Measurements from ENCODE around the gene RPAP3. TPM values are rescaled to one million over a fixed set of nuclear protein-coding genes. Genes with fewer than 3 reads are reported as not detected.

Gene RPAP3
- total RNA-seq, 1 donor from 2014 or later: 19.9 TPM

- intact Hi-C loops (cut with DNase I): no loop called here
- peak overlapping the region; percentile 78 for H3K27ac ChIP-seq
- DNase-seq (no peak), ATAC-seq (no peak)
- TF ChIP-seq CTCF (IDR thresholded peaks at IDR 0.05): no peak
- no peaks in the 10 kb centered on the region for H3K36me3 ChIP-seq
- no peaks in the 10 kb centered on the region for H3K27me3 ChIP-seq
- H3K4me1 ChIP-seq: peaks cover 51% of the 10 kb centered on the region
- H3K9me3 ChIP-seq: no peaks in the 10 kb centered on the region
- no peak overlapping the region for H3K4me3 ChIP-seq
Observed at GRCh38 chr12:47736216-47736615, 30.4 kb upstream of the RPAP3 start.

- Histone ChIP-seq H3K4me3 (no peak overlapping the region), H3K4me1 (peaks cover 45% of the 10 kb centered on the region), H3K9me3 (no peaks in the 10 kb centered on the region), H3K27ac (peak overlapping the region; percentile 78), H3K36me3 (no peaks in the 10 kb centered on the region), H3K27me3 (no peaks in the 10 kb centered on the region)
- ATAC-seq: no peak
- intact Hi-C loops (cut with DNase I): no loop called here
- TF ChIP-seq CTCF (IDR thresholded peaks at IDR 0.05): no peak
- no peak for DNase-seq
Observed at GRCh38 chr12:47735649-47736048, 29.8 kb upstream of the RPAP3 start.

- TF ChIP-seq CTCF (IDR thresholded peaks at IDR 0.05): no peak
- Histone ChIP-seq H3K4me3 (no peak overlapping the region), H3K36me3 (no peaks in the 10 kb centered on the region), H3K4me1 (peaks cover 38% of the 10 kb centered on the region), H3K9me3 (no peaks in the 10 kb centered on the region), H3K27me3 (no peaks in the 10 kb centered on the region), H3K27ac (peak overlapping the region; percentile 78)
- intact Hi-C loops (cut with DNase I): no loop called here
- DNase-seq (no peak), ATAC-seq (no peak)
Observed at GRCh38 chr12:47734725-47735480, 29.1 kb upstream of the RPAP3 start.

GRCh38 chr12:47733142-47733541 lies 27.3 kb upstream of the RPAP3 start:
- H3K9me3 ChIP-seq: no peaks in the 10 kb centered on the region
- H3K27me3 ChIP-seq: no peaks in the 10 kb centered on the region
- no peak for ATAC-seq
- no peak for TF ChIP-seq CTCF (IDR thresholded peaks at IDR 0.05)
- H3K4me1 ChIP-seq: peaks cover 38% of the 10 kb centered on the region
- no peak for DNase-seq
- no peak overlapping the region for H3K4me3 ChIP-seq
- intact Hi-C loops (cut with DNase I): no loop called here
- H3K36me3 ChIP-seq: no peaks in the 10 kb centered on the region
- no peak overlapping the region for H3K27ac ChIP-seq

- no peak overlapping the region for H3K27ac ChIP-seq
- H3K4me1 ChIP-seq: peaks cover 31% of the 10 kb centered on the region
- no peak for ATAC-seq
- H3K27me3 ChIP-seq: no peaks in the 10 kb centered on the region
- TF ChIP-seq CTCF (IDR thresholded peaks at IDR 0.05): no peak
- no peaks in the 10 kb centered on the region for H3K36me3 ChIP-seq
- no peak for DNase-seq
- H3K4me3 ChIP-seq: no peak overlapping the region
- no peaks in the 10 kb centered on the region for H3K9me3 ChIP-seq
- intact Hi-C loops (cut with DNase I): no loop called here
Observed at GRCh38 chr12:47732504-47732903, 26.7 kb upstream of the RPAP3 start.

Data from upper lobe of right lung (tissue), 1 donor.